Daoy (cell line): ENCODE results near the gene PRPF8. TPM values are rescaled to one million over a fixed set of nuclear protein-coding genes. Genes with fewer than 3 reads are reported as not detected.

Source experiments
- DNase-seq: peaks from one replicate; pipeline ENCODE4 v3.0.0-alpha.2; 2015; ENCODE audit warnings: low read depth
- total RNA-seq: library from RNA; depleted of rRNA; stranded (reverse); fragments of >200 nt; shearing (Covaris generic); gene quantifications from 2 replicates; pipeline ENCODE4 v1.2.3, GENCODE V29; 2014; rRNA removed

The PRPF8 gene
- total RNA-seq, 1 experiment from 2014 or later = 63.9 TPM

DNA sequence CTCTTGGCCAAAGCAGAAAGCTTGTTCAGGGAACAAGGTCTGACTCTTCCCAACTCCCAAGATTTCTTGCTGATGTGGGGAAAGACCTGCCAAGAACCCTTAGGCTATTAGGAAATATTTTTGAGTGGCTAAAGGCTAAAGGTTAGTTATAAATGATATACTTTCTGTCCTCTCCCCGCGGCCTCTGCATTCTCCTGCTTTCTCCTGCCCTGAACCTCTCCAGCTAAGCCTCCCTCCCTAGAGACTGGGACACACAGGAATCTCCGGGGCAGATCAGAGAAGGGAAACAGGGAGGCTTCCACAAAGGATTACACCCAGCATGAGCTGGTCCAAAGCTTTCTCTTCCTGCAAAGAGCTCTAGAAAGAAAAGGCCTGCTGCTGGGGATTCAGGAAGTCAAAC lies 58.3 kb downstream of the PRPF8 start:
- DNase-seq = no peak

DNA sequence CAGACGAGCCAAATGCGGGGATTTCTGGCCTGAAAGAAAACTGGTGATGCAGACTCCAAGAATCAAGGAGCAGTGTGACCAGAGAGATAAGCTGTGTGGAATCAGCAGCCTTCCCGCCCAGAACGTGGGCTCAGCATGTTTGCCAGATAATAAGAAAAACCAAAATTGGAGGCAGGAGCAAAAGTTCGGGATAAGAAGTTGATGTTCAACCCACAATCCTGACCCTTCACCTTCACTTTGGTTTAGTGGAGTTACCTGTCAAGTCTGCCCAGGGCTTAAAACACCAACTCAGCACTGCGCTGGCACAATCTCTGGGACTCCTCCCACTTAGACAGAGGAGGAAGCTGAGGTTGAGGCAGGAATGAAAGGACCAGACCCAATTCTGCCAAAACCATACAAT lies 59.1 kb downstream of the PRPF8 start:
- no peak for DNase-seq

DNA sequence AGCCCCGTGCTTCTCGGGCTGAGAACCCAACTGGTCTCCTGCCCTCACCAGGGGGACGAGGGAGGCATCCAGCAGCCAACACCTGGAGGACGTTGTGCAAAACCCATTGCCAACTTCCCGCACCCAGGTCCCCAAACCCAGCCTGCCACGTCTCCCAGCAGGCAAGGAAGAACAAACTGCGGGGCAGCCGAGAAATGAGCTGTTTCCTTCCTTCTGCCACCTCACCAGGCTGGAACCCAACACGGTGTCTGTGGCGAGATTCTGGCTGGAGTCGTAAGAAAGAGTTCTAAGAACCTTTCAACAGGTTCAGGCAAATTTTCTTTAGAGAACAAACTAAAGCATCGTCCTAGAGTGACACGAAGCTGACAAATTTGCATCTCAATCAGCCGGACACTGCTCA lies 59.6 kb downstream of the PRPF8 start:
- DNase-seq = no peak

DNA sequence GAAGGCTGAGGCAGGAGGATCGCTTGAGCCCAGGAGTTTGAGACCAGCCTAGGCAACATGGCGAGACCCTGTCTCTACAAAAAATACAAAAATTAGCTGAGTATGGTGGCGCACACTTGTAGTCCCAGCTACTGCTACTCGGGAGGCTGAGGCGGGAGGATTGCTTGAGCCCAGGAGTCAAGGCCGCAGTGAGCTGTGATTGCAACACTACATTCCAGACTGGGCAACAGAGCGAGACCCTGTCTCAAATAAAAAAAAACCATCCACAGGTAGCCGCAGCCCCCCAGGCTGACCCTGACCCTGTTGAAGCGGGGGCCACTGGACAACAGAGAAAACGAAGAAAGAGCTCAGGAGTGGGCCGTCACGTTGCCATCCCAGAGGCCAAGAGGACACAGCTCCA lies 60.0 kb downstream of the PRPF8 start:
- DNase-seq = no peak

DNA sequence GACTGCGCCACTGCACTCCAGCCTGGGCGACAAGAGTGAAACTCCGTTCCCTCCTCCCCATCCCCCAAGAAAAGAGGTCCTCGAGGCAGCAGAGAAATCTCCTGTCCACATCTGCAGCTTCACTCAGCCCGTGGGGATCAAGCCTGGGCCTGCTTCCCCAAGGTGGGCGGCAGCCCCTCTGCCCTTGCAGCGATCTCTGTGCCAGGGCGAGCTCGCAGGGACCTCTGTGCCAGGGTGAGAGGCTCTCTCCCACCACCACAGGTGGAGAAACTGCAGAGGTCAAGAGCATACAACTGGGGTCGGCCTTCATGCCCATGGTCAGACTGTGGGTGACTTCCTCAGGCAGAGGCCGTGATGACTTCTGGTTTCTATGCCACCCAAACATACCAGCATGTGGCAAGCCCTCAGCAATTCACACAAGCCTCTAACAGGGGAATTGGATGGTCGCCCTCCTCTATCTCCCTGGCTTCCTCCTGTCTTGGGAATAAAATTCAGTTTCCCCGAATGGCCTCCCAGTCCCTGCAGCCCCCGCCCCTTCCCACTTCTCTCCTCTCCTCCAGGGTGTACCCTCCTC lies 61.5 kb downstream of the PRPF8 start:
- no peak for DNase-seq

DNA sequence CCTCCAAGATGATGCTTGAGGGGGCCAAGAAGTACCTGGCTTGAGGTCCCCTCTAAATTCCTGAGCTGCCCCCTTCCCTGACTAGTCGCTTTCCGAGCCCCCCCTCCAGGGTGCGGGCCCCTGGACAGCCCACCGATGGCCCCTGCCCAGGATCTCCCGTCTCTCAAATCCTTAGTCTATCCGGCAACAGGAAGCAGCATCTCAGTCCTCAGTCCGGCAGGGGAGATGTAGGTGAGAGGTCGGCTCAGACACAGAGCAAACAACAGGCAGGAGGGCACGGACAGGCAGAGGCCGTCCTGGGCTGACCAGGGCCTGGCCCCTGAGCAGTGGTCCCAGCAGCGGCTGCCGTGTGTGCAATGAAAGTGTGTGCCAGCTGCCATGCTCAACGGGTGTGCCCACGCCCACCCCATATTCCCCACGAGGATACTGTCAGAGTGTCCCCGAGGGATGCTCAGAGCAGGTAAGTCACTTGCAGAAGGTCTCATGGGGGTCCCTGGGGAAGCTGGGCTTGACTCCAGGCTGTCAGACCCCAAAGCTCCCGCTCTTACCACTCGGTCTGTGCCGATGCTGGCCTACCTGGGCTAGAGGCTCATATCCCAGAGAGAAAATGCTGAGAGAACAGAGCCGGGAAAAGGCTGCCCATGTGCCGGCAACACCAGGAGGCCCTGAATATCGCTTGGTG lies 63.3 kb downstream of the PRPF8 start:
- DNase-seq = no peak

DNA sequence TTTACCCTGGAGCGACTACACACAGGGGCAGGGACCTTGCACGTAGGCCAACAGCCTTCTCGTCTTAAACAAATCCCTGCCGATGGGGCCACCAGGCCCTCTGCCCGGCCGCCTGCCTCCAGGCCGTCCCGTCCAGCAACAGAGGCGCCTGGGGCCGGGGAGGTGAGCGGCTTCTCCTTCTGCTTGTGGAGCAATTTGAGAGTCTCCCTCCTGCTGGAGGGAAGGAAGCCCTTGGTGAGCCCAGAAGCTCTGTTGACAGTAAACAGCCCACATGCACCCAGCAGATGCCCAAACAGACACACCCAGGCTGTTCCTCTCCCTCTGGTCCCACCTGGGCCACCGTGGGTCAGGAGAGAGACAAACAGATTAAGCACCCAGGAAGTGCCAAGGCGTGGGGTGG lies 64.2 kb downstream of the PRPF8 start:
- DNase-seq = no peak

DNA sequence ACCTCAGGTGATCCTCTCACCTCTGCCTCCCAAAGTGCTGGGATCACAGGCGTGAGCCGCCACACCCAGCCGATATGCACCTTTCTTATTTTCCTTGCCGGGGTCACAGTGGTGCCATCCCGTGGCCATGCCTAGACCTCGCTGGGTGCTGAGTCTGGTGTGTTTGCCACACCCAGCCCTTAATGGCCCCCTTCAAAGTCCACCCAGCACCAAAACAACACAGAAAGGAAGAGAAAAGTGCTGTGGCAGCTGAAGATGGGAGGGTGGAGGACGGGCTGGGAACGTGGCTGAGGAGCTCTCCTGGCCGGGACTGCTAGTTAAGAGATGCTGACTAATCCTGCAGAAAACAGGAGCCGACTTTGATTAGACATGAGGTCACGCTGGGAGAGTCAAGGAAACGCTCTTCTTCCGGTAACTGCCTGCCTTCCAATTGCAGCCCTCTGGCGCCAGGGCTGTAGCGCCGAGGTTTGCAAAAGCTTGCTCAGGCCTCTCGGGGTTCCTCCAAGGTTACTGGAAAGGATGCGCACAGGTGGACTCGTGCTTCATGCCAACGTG lies 67.0 kb downstream of the PRPF8 start:
- DNase-seq = peak; percentile 92

DNA sequence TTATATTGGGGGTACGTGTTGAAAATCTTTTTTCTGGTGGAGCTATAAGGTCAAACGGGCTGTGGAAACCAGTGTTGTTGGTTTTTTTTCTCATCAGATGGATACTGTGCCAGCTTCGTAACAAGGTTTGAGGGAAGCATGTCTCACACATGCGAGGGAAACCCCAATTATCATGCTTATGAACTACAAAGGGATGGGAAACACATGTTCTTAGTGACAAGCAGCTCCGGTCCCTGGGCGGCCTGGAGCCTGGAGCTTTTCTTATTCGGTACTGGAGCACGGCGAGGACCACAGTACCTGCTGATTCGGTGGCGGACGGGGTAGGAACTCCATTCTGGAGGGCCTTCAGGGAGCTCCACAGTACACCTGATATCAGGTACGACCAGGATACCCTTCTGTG lies 68.6 kb downstream of the PRPF8 start:
- DNase-seq = no peak

DNA sequence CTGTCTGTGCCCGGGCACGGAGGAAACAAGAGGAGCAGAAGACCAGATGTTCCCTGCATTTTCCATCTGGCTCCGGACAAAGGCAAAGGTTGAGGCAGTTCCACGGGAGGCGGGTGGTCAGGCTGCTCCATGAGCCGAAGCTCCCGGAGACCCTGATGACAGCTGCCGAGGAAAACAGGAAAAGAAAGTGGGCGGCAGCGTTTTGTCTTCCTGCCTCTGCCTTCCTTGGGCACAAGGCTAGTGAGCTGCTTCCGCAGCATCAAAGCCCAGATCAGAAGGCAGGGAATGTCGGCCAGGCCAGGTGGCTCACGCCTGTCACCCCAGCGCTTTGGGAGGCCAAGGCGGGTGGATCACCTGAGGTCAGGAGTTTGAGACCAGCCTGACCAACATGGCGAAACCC lies 72.3 kb downstream of the PRPF8 start:
- no peak for DNase-seq

DNA sequence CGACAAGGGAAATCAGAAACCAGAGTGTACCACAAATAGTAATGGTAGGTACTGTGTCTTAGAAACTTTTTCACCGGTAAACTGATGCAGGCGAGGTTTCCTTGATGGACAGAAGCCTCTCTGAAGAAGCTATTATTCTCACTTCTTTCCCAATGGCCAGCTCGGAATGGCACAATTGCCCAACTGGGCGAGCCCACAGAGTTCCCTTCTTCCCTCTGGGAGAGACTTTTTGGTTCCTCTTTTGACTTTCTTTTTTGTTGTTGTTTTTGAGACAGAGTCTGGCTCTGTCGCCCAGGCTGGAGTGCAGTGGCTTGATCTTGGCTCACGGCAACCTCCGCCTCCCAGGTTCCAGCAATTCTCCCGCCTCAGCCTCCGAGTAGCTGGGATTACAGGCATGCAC lies 73.0 kb downstream of the PRPF8 start:
- no peak for DNase-seq

DNA sequence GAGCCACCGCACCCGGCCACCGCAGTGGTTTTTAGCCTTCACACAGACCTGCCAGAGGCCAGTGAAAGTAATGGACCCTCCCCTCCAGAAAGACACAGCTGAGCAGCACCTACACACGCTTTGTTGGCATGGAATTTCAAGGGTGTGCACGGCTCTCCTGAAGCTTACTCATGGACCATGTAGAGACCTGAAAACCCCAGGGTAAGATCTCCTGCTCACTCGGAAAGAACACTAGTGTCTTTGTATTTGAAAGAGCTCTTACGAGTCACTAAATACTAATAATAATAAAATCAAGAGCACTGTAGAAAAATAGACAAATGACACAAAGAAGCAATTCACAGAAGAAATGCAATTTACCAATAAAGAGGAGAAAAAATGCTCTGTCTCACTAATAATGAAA lies 76.0 kb downstream of the PRPF8 start:
- DNase-seq = no peak

DNA sequence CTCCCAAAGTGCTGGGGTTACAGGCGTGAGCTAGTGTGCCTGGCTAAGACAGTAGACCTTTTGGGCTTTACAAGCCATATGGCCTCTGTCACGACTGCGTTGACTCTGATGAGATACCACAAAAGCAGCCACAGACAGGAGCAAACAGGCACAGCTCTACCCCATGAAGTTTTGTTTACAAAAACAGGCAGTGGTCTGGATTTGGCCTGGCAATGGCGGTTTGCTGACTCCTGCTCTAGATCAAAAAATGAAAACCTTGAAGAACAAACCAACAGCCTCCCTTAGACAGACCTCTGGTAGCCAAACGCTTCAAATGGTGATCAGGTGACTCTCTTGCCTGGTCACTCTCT lies 76.7 kb downstream of the PRPF8 start:
- DNase-seq = no peak

DNA sequence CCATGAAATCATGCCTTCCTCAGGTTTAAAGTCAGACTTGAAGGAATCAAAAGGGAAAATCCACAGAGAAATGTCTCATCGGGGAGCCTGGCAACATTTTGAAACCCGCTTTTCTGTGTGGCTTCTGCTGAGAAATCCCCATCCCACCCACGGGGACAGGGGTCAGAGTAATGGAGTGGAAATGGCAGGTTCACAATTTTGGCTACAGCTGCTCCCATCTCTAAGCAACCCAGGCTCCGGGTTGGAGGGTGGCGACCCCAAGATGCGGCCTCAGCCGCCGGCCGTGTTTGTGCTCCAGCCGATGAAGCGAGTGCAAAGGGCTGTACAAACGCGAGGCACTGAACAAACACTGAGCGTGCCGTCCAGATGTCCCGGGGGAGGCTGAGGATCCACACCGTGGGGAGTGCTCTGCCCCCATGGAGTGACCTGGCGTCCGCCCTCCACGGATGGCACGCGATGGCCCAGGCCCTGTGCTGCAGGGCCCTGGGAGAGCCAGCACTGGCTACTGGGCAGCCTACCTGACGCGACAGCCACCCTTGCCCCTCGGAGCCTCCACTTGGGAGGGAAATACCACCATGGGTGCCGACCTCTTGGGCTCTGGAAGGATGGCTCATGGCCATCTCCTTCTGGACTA lies 78.2 kb downstream of the PRPF8 start:
- DNase-seq = no peak

DNA sequence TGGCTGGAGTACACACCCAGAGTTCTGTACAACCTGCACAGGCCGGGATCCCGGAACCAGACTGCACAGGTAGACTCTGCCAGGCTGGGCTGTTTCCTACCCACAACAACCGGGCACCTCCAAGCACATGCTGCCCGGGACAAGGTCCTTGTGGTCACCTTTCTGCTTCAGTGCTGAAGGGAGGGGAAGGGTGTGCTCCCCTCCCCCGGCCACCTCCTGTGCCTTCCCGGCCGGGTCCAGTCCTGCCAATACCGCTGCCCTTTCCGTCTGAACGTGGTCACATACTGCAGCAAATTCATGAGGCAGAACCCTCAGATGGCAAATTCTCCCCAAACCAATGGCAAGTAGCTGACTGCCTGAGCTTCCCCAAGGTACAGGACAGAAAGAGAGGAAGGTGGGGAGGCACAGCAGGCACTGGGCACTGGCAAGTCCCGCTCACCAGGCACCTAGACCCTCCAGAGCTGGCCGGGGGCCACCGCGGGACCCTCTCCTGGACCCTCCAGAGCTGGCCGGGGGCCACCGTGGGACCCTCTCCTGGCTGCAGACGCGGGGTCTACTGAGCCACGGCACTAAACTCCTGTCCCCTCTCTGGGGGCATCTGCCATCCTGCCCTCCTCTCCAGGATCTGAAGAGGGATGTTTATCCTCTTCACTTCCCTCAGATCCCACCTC lies 78.9 kb downstream of the PRPF8 start:
- no peak for DNase-seq

DNA sequence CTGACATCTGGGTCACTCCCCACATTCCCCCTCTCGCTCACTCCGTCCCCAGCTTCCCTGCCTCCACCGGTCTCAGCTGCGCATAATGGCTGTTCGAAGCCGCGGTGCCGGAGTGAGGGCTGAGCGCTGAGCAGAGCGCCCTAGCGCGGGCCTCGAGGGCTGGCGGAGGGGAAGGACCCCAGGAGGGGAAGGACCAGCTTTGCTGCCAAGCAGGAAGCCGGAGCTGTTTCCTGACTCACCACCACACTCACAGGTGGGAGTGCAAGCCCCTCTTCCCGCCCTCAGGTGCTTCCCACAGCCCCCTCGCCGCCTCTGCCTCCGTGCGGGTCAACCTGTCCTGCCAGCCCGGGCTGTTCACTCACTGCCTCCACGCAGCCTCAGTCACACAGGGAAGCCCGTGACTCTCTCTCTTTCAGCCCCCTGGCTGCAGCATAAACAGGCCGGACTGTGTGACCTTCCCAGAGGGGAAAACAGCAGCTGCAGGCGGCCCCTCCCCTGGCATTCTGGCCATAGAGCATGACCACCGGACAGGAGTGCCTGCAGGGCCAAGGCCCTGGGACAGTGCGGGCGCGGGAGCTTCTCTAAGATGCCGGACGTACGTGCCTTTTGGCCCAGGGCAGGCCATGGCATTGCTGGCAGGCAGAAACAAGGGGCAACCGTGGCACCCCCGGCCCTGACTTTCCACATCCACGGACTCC lies 79.7 kb downstream of the PRPF8 start:
- DNase-seq = no peak

DNA sequence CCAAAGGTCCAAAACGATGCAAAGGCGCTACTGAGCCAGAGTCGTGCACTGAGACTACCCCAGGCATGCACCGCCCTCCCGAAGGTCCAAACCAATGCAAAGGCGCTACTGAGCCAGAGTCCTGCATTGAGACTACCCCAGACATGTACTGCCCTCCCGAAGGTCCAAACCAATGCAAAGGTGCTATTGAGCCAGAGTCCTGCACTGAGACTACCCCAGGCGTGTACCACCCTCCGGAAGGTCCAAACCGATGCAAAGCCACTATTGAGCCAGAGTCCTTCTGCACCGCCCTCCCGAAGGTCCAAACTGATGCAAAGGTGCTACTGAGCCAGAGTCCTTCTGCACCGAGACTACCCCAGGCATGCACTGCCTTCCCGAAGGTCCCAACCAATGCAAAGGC lies 83.1 kb downstream of the PRPF8 start:
- DNase-seq = no peak

Other genes starting within 250 kb of the PRPF8 start
- gene CRK, start 228.6 kb downstream of the PRPF8 start, total RNA-seq = 118 and 126 TPM in 2 replicates
- 55.9 and 57.2 TPM in 2 replicates for gene MYO1C, start 192.2 kb downstream of the PRPF8 start, total RNA-seq
- 27.4 and 43.3 TPM in 2 replicates for gene INPP5K, start 168.3 kb downstream of the PRPF8 start, total RNA-seq
- gene PITPNA, start 122.1 kb downstream of the PRPF8 start, total RNA-seq = 20.7 and 22.6 TPM in 2 replicates
- 11.5 and 11.9 TPM in 2 replicates for gene SLC43A2, start 56.0 kb downstream of the PRPF8 start, total RNA-seq
- 2.1 and 4.0 TPM in 2 replicates for gene SCARF1, start 39.1 kb downstream of the PRPF8 start, total RNA-seq
- gene RILP, start 35.0 kb downstream of the PRPF8 start, total RNA-seq = 7.7 and 40.7 TPM in 2 replicates
- 0.17 and 0.71 TPM in 2 replicates for gene TLCD2, start 25.5 kb upstream of the PRPF8 start, total RNA-seq
- 16.5 and 16.7 TPM in 2 replicates for gene WDR81, start 39.8 kb upstream of the PRPF8 start, total RNA-seq
- 0.06 and 0.80 TPM in 2 replicates for gene SERPINF2, start 58.0 kb upstream of the PRPF8 start, total RNA-seq
- gene SERPINF1, start 77.2 kb upstream of the PRPF8 start, total RNA-seq = 0.69 and 2.6 TPM in 2 replicates
- gene SMYD4, start 145.0 kb upstream of the PRPF8 start, total RNA-seq = 10.1 and 11.0 TPM in 2 replicates
- gene RPA1, start 145.1 kb upstream of the PRPF8 start, total RNA-seq = 25.4 and 29.9 TPM in 2 replicates